GM12865 (cell line): ENCODE data around the gene IL17C.

ENCODE experiments used
- DNase-seq: peaks from one replicate; pipeline ENCODE4 v3.0.0; 2010; ENCODE audit warnings: low read depth
- H3K4me3 ChIP-seq: 2 replicates; pipeline ENCODE4 v1.5.1; 2011; ENCODE audit warnings: mild to moderate bottlenecking, low read depth, low read length, control low read depth
- CTCF ChIP-seq: IDR thresholded peaks from 2 replicates; pipeline ENCODE4 v1.5.1; 2011; ENCODE audit warnings: low read length, control low read depth, low read depth, inconsistent platforms; ENCODE audit not compliant: insufficient read depth; ENCODE audit errors: missing control alignments

The IL17C gene

GRCh38 chr16:88688013-88688778 is 49.8 kb downstream of the IL17C start:
- no peak for DNase-seq
- no peak overlapping the region for H3K4me3 ChIP-seq
- TF ChIP-seq CTCF = no peak
